Stimulated activated memory B cell treated with anti-CD40 and anti-IgM and Interleukin-4, amounts not matched to agents 10 μg/mL and 1 μg/mL and 100 μg/mL, for 72 hours (primary cell): Measurements from ENCODE around the gene CHTF8.
A peak's percentile ranks its signal among the peaks of the same experiment; 100 is the strongest.

ENCODE experiments used
- ATAC-seq: fragments of 150-1000 bp; cut with Tn5 transposase; 2 replicates; pipeline ENCODE4 v1.10.0; 2021
- H3K27ac Mint-ChIP-seq: one replicate; pipeline ENCODE4 v1.8.0; 2022; ENCODE audit warnings: mild to moderate bottlenecking, mixed read lengths
- H3K27me3 Mint-ChIP-seq: one replicate; pipeline ENCODE4 v1.8.0; 2022; ENCODE audit warnings: mixed read lengths
- H3K36me3 Mint-ChIP-seq: one replicate; pipeline ENCODE4 v1.8.0; 2022; ENCODE audit warnings: mixed read lengths
- H3K4me1 Mint-ChIP-seq: one replicate; pipeline ENCODE4 v1.8.0; 2022; ENCODE audit warnings: mixed read lengths
- H3K4me3 Mint-ChIP-seq: one replicate; pipeline ENCODE4 v1.8.0; 2022; ENCODE audit warnings: mild to moderate bottlenecking, moderate library complexity, mixed read lengths
- H3K9me3 Mint-ChIP-seq: one replicate; pipeline ENCODE4 v1.8.0; 2022; ENCODE audit warnings: mixed read lengths

CHTF8 gene

DNA sequence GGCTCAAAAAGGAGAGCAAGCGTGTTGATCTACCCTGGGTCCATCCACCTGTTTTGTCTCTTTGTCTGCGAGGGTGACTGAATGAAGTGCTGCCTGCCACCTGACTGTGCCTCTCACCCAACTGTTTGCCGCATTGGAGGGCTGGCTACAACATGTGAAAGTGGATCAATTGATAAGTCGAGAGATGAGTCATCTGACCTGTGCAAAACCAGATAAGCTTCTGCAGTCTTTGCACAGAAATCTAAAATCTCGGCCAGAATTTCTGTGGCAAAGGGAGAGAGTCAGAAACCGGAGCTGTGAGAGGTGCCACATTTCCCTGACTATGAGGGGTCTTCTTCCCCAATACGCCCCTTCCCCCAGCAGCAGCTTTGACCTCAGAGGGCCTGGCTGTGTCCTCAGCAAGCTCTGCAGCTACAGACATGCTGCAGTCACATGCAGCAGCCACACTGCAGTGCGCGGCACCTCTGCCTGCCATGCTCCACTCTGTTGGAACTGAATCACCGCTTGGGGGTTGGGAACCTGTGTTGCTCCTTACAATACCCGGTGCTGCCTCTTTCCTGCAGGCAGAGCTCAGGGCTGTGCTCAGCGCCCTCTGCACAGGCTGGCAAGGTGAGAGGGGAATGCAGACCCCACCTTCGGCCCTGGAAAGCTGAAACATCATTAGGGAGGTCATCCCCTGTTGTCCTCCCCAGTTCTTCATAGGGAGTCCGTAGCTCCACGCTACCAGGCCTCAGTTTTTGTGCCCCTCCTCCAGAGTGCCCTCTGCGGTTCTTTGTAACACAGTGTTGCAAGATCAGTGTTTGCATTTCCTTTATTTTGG is 43.1 kb downstream of the CHTF8 start:
- Mint-ChIP-seq H3K27ac (no peak overlapping the region), H3K4me3 (no peak overlapping the region), H3K27me3 (no peaks in the 10 kb centered on the region), H3K4me1 (peaks cover 13% of the 10 kb centered on the region), H3K9me3 (no peaks in the 10 kb centered on the region), H3K36me3 (peaks cover 20% of the 10 kb centered on the region)
- ATAC-seq, result peak; percentile 56

- no peak overlapping the region for H3K27ac Mint-ChIP-seq
- no peak for ATAC-seq
- no peak overlapping the region for H3K4me3 Mint-ChIP-seq
- H3K4me1 Mint-ChIP-seq, result peaks cover 7% of the 10 kb centered on the region
- peaks cover 25% of the 10 kb centered on the region for H3K36me3 Mint-ChIP-seq
- no peaks in the 10 kb centered on the region for H3K27me3 Mint-ChIP-seq
- H3K9me3 Mint-ChIP-seq, result no peaks in the 10 kb centered on the region
Observed at GRCh38 chr16:69088684-69089083, 43.7 kb downstream of the CHTF8 start.

DNA sequence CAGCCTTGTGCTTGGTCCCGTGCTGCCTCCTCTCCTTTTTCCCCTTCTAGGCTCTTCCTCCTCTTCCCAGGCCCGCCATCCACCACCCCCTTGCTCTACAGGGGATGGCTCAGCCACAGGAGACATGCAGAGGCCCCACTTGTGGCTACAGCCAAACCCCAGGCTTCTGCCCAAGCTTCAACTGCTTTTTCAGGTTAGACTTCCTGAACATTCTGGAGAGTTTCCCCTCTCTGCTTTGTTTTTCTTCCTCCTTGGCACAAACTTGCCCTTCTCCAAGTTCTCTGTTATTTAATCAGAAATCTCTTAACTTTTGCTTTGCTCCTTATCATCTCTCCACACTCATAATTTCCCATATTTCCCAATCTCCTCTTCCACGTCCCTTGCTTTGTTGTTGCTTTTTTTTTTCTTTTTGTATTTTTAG is 45.2 kb downstream of the CHTF8 start:
- Mint-ChIP-seq H3K36me3 (peaks cover 31% of the 10 kb centered on the region), H3K27ac (no peak overlapping the region), H3K4me3 (no peak overlapping the region), H3K4me1 (peaks cover 5% of the 10 kb centered on the region), H3K27me3 (no peaks in the 10 kb centered on the region), H3K9me3 (no peaks in the 10 kb centered on the region)
- ATAC-seq, result no peak

GRCh38 chr16:69085032-69085695 is 47.2 kb downstream of the CHTF8 start:
- no peaks in the 10 kb centered on the region for H3K27me3 Mint-ChIP-seq
- no peaks in the 10 kb centered on the region for H3K9me3 Mint-ChIP-seq
- peaks cover 5% of the 10 kb centered on the region for H3K4me1 Mint-ChIP-seq
- H3K36me3 Mint-ChIP-seq, result peaks cover 33% of the 10 kb centered on the region
- ATAC-seq, result no peak
- no peak overlapping the region for H3K4me3 Mint-ChIP-seq
- H3K27ac Mint-ChIP-seq, result no peak overlapping the region

DNA sequence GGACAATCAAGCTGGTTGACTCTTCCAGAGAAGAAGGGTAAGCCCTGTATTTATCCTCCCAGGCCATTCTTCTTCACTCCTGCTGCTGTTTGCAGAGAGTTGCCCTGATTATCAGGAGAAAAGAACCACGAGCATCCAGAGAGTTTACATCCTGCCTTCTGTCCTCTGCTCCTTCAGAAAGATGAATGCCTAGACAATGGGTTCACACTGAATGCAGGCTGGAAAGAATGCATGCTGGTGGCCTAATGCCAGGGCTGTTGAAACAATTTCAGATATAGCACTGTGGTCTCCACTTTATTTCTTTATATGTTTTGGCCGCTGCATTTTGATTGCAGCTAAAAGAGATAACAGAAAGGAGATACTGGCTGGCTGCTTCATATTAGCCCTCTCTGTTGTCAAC is 48.1 kb downstream of the CHTF8 start:
- Mint-ChIP-seq H3K27ac (no peak overlapping the region), H3K9me3 (no peaks in the 10 kb centered on the region), H3K4me1 (peaks cover 5% of the 10 kb centered on the region), H3K4me3 (no peak overlapping the region), H3K27me3 (no peaks in the 10 kb centered on the region), H3K36me3 (peaks cover 37% of the 10 kb centered on the region)
- no peak for ATAC-seq

GRCh38 chr16:69083306-69083941 is 49.0 kb downstream of the CHTF8 start:
- Mint-ChIP-seq H3K4me1 (peaks cover 5% of the 10 kb centered on the region), H3K36me3 (peaks cover 37% of the 10 kb centered on the region), H3K9me3 (no peaks in the 10 kb centered on the region), H3K27ac (no peak overlapping the region), H3K4me3 (no peak overlapping the region), H3K27me3 (no peaks in the 10 kb centered on the region)
- no peak for ATAC-seq

- Mint-ChIP-seq H3K36me3 (peaks cover 24% of the 10 kb centered on the region), H3K4me1 (no peaks in the 10 kb centered on the region), H3K4me3 (no peak overlapping the region), H3K9me3 (no peaks in the 10 kb centered on the region), H3K27ac (no peak overlapping the region), H3K27me3 (no peaks in the 10 kb centered on the region)
- no peak for ATAC-seq
Observed at GRCh38 chr16:69079697-69080096, 52.7 kb downstream of the CHTF8 start.

DNA sequence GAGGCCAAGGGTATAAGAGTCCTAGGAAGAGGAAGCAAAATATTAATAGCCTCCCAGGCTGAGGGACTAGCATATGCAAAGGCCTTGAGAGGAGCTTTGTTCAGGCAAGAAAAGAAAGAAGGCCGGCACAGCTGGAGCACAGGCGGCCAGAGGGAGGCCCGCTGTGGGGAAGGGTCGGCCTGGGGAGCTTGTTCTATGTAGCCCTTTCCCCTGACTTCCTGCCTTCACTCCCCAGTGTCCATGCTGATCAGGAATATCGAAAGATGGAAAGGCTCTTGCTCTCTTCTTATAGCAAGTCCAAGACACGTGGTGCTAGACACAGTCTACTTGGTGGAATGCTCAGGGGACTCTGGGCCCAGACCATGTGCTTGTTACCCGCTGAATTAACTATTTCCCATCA is 54.3 kb downstream of the CHTF8 start:
- no peaks in the 10 kb centered on the region for H3K4me1 Mint-ChIP-seq
- no peak for ATAC-seq
- no peaks in the 10 kb centered on the region for H3K9me3 Mint-ChIP-seq
- H3K4me3 Mint-ChIP-seq, result no peak overlapping the region
- H3K36me3 Mint-ChIP-seq, result peaks cover 12% of the 10 kb centered on the region
- no peak overlapping the region for H3K27ac Mint-ChIP-seq
- no peaks in the 10 kb centered on the region for H3K27me3 Mint-ChIP-seq

DNA sequence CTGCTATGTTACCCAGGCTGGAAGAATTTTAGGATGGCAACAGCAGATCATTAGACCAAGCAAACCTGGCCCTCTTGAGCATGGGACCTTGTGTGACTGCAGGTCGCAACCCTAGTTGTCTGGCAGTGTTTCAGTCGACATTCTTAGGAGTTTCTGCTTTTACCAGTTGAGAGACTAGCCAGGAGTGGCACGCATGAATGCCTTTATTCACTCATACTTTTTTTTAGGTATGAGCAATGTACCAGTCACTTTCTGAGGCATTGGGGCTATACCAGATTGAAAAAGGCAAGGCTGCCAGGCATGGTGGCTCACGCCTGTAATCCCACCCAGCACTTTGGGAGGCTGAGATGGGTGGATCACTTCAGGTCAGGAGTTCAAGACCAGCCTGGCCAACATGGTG is 55.1 kb downstream of the CHTF8 start:
- H3K9me3 Mint-ChIP-seq, result no peaks in the 10 kb centered on the region
- no peaks in the 10 kb centered on the region for H3K27me3 Mint-ChIP-seq
- H3K4me1 Mint-ChIP-seq, result no peaks in the 10 kb centered on the region
- ATAC-seq, result no peak
- H3K4me3 Mint-ChIP-seq, result no peak overlapping the region
- no peak overlapping the region for H3K27ac Mint-ChIP-seq
- H3K36me3 Mint-ChIP-seq, result peaks cover 12% of the 10 kb centered on the region

- no peak for ATAC-seq
- Mint-ChIP-seq H3K9me3 (no peaks in the 10 kb centered on the region), H3K27ac (no peak overlapping the region), H3K4me3 (no peak overlapping the region), H3K36me3 (peaks cover 13% of the 10 kb centered on the region), H3K4me1 (no peaks in the 10 kb centered on the region), H3K27me3 (no peaks in the 10 kb centered on the region)
Observed at GRCh38 chr16:69073181-69073702, 59.1 kb downstream of the CHTF8 start.

- Mint-ChIP-seq H3K4me3 (no peak overlapping the region), H3K36me3 (peaks cover 13% of the 10 kb centered on the region), H3K27me3 (no peaks in the 10 kb centered on the region), H3K9me3 (no peaks in the 10 kb centered on the region), H3K27ac (no peak overlapping the region), H3K4me1 (no peaks in the 10 kb centered on the region)
- ATAC-seq, result no peak
Observed at GRCh38 chr16:69072640-69072974, 59.8 kb downstream of the CHTF8 start.

DNA sequence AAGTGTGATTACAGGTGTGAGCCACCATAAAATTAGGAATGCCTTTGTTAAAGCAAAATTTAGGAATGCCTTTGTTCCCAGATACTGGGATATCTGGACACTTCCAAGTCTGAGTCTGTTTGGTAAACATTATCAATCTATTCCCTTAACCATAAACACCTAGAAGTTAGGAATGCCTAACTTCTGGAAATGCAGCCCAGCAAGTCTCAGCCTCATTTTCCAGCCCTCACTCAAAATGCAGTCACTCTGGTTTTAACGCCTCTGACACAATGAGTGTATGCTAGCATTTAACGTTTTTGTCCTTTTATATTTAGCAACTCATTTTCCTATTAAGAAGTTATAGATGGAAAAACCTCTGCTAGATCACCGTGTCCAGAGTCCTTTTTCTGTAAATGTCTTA is 61.4 kb downstream of the CHTF8 start:
- Mint-ChIP-seq H3K27ac (no peak overlapping the region), H3K27me3 (no peaks in the 10 kb centered on the region), H3K36me3 (peaks cover 9% of the 10 kb centered on the region), H3K9me3 (no peaks in the 10 kb centered on the region), H3K4me3 (no peak overlapping the region), H3K4me1 (no peaks in the 10 kb centered on the region)
- no peak for ATAC-seq

GRCh38 chr16:69069504-69069903 is 62.9 kb downstream of the CHTF8 start:
- H3K36me3 Mint-ChIP-seq, result peaks cover 12% of the 10 kb centered on the region
- no peak for ATAC-seq
- H3K27me3 Mint-ChIP-seq, result no peaks in the 10 kb centered on the region
- H3K4me1 Mint-ChIP-seq, result no peaks in the 10 kb centered on the region
- no peaks in the 10 kb centered on the region for H3K9me3 Mint-ChIP-seq
- no peak overlapping the region for H3K4me3 Mint-ChIP-seq
- H3K27ac Mint-ChIP-seq, result no peak overlapping the region
